ENCODE results near the gene SNAP25.

SNAP25 gene

DNA sequence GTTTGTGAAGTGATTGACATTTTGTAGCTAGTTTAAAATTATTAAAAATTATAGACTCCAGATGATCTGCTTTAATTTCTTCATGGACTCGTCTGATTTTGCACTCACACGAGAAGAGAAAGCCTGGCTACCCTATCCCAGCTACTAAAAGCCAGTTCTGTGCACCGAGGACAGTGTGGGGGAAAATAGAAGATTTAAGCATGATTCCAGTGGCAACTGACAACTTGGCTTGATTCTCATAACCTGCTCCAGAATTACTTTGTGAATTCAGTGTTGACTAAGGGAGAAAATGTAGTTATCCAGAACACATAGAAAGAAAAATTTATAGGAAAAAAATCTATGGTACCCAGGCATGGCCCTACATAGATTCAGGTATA lies 88.7 kb downstream of the SNAP25 start:
- no peaks in the 10 kb centered on the region for H3K36me3 ChIP-seq
- peaks cover 0 to 22% (median 7%) of the 10 kb centered on the region in 4 donors for H3K4me1 ChIP-seq
- DNase-seq, result no peak
- no peak overlapping the region for H3K27ac ChIP-seq
- H3K27me3 ChIP-seq, result no peaks in the 10 kb centered on the region
- intact Hi-C loops (cut with DNase I; ENCODE audit: low total_unique reads), result no loop called here
- H3K9me3 ChIP-seq, result no peaks in the 10 kb centered on the region
- no peak overlapping the region for H3K4me3 ChIP-seq
- TF ChIP-seq, protein P1, sequence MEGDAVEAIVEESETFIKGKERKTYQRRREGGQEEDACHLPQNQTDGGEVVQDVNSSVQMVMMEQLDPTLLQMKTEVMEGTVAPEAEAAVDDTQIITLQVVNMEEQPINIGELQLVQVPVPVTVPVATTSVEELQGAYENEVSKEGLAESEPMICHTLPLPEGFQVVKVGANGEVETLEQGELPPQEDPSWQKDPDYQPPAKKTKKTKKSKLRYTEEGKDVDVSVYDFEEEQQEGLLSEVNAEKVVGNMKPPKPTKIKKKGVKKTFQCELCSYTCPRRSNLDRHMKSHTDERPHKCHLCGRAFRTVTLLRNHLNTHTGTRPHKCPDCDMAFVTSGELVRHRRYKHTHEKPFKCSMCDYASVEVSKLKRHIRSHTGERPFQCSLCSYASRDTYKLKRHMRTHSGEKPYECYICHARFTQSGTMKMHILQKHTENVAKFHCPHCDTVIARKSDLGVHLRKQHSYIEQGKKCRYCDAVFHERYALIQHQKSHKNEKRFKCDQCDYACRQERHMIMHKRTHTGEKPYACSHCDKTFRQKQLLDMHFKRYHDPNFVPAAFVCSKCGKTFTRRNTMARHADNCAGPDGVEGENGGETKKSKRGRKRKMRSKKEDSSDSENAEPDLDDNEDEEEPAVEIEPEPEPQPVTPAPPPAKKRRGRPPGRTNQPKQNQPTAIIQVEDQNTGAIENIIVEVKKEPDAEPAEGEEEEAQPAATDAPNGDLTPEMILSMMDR (IDR thresholded peaks at IDR 0.05), result no peak

- no peak overlapping the region for H3K27ac ChIP-seq
- no peaks in the 10 kb centered on the region for H3K9me3 ChIP-seq
- intact Hi-C loops (cut with DNase I; ENCODE audit: low total_unique reads), result no loop called here
- H3K27me3 ChIP-seq, result no peaks in the 10 kb centered on the region
- no peaks in the 10 kb centered on the region for H3K36me3 ChIP-seq
- TF ChIP-seq, protein P1 (IDR thresholded peaks at IDR 0.05), result no peak
- DNase-seq, result no peak
- no peak overlapping the region for H3K4me3 ChIP-seq
- peaks cover 4 to 32% (median 11%) of the 10 kb centered on the region in 4 donors for H3K4me1 ChIP-seq
Measured at GRCh38 chr20:10308652-10309051, 90.0 kb downstream of the SNAP25 start.

DNA sequence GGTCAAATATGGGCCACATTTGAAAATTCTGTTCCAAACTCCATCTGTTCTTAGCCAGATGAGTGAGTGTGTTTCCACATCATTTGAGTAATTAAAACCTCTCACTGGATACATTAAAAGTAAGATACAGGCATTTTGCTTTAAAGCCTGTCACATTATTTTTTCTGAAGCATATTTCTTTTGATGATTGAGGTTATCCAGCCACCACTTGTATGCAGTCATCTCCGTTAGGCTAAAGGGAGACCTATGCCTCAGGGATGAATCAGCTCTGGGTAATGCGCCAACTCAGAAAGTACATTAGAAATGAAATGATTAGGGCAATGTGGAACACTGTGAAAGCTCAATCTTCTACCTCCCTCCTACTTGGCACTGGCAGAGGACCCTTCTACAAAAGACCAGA lies 90.7 kb downstream of the SNAP25 start:
- intact Hi-C loops (cut with DNase I; ENCODE audit: low total_unique reads), result no loop called here

DNA sequence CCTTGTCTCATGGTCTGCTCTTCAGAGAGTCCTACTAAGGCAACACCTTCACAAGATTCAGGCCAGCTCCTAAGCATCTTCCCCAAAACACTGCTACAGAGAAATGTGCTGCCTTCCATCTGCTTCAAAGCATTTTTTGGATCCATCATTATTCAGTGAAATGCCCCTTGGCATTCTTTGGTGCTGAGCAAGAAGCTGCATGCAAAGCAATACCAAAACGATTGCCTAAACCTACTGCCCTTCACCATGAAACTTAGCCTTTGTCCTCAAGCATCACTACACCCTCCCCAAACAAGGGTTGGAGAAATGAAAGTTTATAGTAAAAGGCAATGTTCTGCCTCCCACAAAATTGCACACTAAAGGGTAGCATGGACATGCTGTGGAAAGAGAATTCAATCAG lies 93.5 kb downstream of the SNAP25 start:
- H3K9me3 ChIP-seq, result no peaks in the 10 kb centered on the region
- H3K4me3 ChIP-seq, result no peak overlapping the region
- intact Hi-C loops (cut with DNase I; ENCODE audit: low total_unique reads), result no loop called here
- no peaks in the 10 kb centered on the region for H3K27me3 ChIP-seq
- H3K27ac ChIP-seq, result no peak overlapping the region
- no peak for DNase-seq
- no peaks in the 10 kb centered on the region for H3K36me3 ChIP-seq
- TF ChIP-seq, protein P1 (IDR thresholded peaks at IDR 0.05), result no peak
- peaks cover 4 to 46% (median 21%) of the 10 kb centered on the region in 4 donors for H3K4me1 ChIP-seq

More for the DNA sequence above, 90.7 kb downstream of the SNAP25 start:
- H3K4me3 ChIP-seq, result no peak overlapping the region
- H3K27me3 ChIP-seq, result no peaks in the 10 kb centered on the region
- H3K36me3 ChIP-seq, result no peaks in the 10 kb centered on the region
- peaks cover 4 to 39% (median 15%) of the 10 kb centered on the region in 4 donors for H3K4me1 ChIP-seq
- TF ChIP-seq, protein P1 (IDR thresholded peaks at IDR 0.05), result no peak
- H3K27ac ChIP-seq, result no peak overlapping the region
- DNase-seq, result no peak
- no peaks in the 10 kb centered on the region for H3K9me3 ChIP-seq

GRCh38 chr20:10313215-10313614 lies 94.6 kb downstream of the SNAP25 start:
- H3K4me1 ChIP-seq, result peaks cover 0 to 39% (median 20%) of the 10 kb centered on the region in 4 donors
- TF ChIP-seq, protein P1 (IDR thresholded peaks at IDR 0.05), result no peak
- peak; percentile 44 to 77 for DNase-seq
- H3K27ac ChIP-seq, result peak overlapping the region; percentile 59 to 73
- no peaks in the 10 kb centered on the region for H3K27me3 ChIP-seq
- intact Hi-C loops (cut with DNase I; ENCODE audit: low total_unique reads), result no loop called here
- no peaks in the 10 kb centered on the region for H3K36me3 ChIP-seq
- H3K4me3 ChIP-seq, result no peak overlapping the region
- H3K9me3 ChIP-seq, result no peaks in the 10 kb centered on the region

- intact Hi-C loops (cut with DNase I; ENCODE audit: low total_unique reads), result no loop called here
- H3K9me3 ChIP-seq, result no peaks in the 10 kb centered on the region
- no peaks in the 10 kb centered on the region for H3K27me3 ChIP-seq
- peak overlapping the region in 1 of 2 donors; percentile 18 for H3K4me3 ChIP-seq
- H3K36me3 ChIP-seq, result no peaks in the 10 kb centered on the region
- H3K27ac ChIP-seq, result peak overlapping the region; percentile 59 to 73
- DNase-seq, result no peak
- H3K4me1 ChIP-seq, result peaks cover 0 to 39% (median 20%) of the 10 kb centered on the region in 4 donors
- TF ChIP-seq, protein P1 (IDR thresholded peaks at IDR 0.05), result no peak
Measured at GRCh38 chr20:10313701-10314100, 95.1 kb downstream of the SNAP25 start.
